GM13976 (cell line): ENCODE measurements around the gene EXOSC1.

Experiments used
- DNase-seq: peaks from one replicate; pipeline ENCODE4 v3.0.0; 2012; ENCODE audit warnings: low spot score
- CTCF ChIP-seq: IDR thresholded peaks from 2 replicates; pipeline ENCODE4 v1.5.1; 2012; ENCODE audit warnings: borderline replicate concordance, mild to moderate bottlenecking; ENCODE audit not compliant: insufficient read depth; ENCODE audit errors: extremely low read depth, missing control alignments, control extremely low read depth
- in situ Hi-C: fragments of 300-500 bp; cut with MboI; formaldehyde crosslinking; loops from one replicate; pipeline ENCODE4 v1.12.0; 2022; ENCODE audit warnings: low sequenced_read_pairs, mixed read lengths, inconsistent platforms; ENCODE audit not compliant: unreplicated experiment

EXOSC1 gene

GRCh38 chr10:97445722-97446639 lies at the start of gene EXOSC1, which contains the start of gene ZDHHC16:
Gene EXOSC1 (minus strand): TSS chr10:97446006. CDS start chr10:97445985, 21 bp downstream.
Gene ZDHHC16 (plus strand): TSS chr10:97446175. CDS start chr10:97451676, 5,501 bp downstream.
- TF ChIP-seq CTCF = no peak
- in situ Hi-C loops = no loop called here

GRCh38 chr10:97494863-97495506 lies 49.2 kb upstream of the EXOSC1 start:
- in situ Hi-C loops = no loop called here
- TF ChIP-seq CTCF = no peak
- no peak for DNase-seq

More at GRCh38 chr10:97445722-97446639, at the start of gene EXOSC1, which contains the start of gene ZDHHC16:
- DNase-seq = peak; percentile 98

- no peak for TF ChIP-seq CTCF
- DNase-seq = no peak
- in situ Hi-C loops = no loop called here
Observed at GRCh38 chr10:97494151-97494550, 48.3 kb upstream of the EXOSC1 start.

- in situ Hi-C loops = no loop called here
- DNase-seq = no peak
- TF ChIP-seq CTCF = no peak
Observed at GRCh38 chr10:97490592-97490991, 44.8 kb upstream of the EXOSC1 start.

GRCh38 chr10:97485647-97486281 lies 40.0 kb upstream of the EXOSC1 start:
- no peak for TF ChIP-seq CTCF
- in situ Hi-C loops = no loop called here
- DNase-seq = no peak

GRCh38 chr10:97483921-97484320 lies 38.1 kb upstream of the EXOSC1 start:
- TF ChIP-seq CTCF = no peak
- in situ Hi-C loops = no loop called here
- no peak for DNase-seq
